ENCODE results near the gene ZNF584.

ZNF584 gene

GRCh38 chr19:58466760-58467589 is 58.5 kb downstream of the ZNF584 start, which contains the start of gene ZNF324:
Gene ZNF324 (plus strand): TSS chr19:58467080. CDS start chr19:58469186, 2,106 bp downstream.
- DNase-seq: peak; percentile 86 to 92

Data from bone marrow (tissue), 2 donors.